GM23248 (cell line): ENCODE data around the gene SCAANT1. TPM values are rescaled to one million over a fixed set of nuclear protein-coding genes. Genes with fewer than 3 reads are reported as not detected.
A peak's percentile ranks its signal among the peaks of the same experiment; 100 is the strongest.

ENCODE experiments used
- DNase-seq: peaks from one replicate; pipeline ENCODE4 v3.0.0-alpha.2; 2015
- H2AFZ ChIP-seq: fragments of 200-600 bp; sonication (generic); 2 replicates; pipeline ENCODE4 v1.6.1; 2016; ENCODE audit warnings: antibody characterized with exemption
- H3F3A ChIP-seq: fragments of 200-600 bp; sonication (generic); 2 replicates; pipeline ENCODE4 v1.6.1; 2016; ENCODE audit warnings: mild to moderate bottlenecking, antibody characterized with exemption, mixed run types; ENCODE audit not compliant: insufficient read depth
- H3K27ac ChIP-seq: fragments of 200-600 bp; sonication (generic); 2 replicates; pipeline ENCODE4 v1.5.1; 2016; ENCODE audit warnings: mild to moderate bottlenecking
- H3K27me3 ChIP-seq: fragments of 200-600 bp; sonication (generic); replicated peaks from 2 replicates; pipeline ENCODE4 v1.6.1; 2016; ENCODE audit warnings: mild to moderate bottlenecking; ENCODE audit not compliant: insufficient read depth
- H3K36me3 ChIP-seq: fragments of 200-600 bp; sonication (generic); 2 replicates; pipeline ENCODE4 v1.6.1; 2016; ENCODE audit warnings: low read depth, mild to moderate bottlenecking
- H3K4me1 ChIP-seq: fragments of 200-600 bp; sonication (generic); 2 replicates; pipeline ENCODE4 v1.6.1; 2016; ENCODE audit warnings: mild to moderate bottlenecking; ENCODE audit not compliant: insufficient read depth
- H3K4me2 ChIP-seq: fragments of 200-600 bp; sonication (generic); one replicate; pipeline ENCODE4 v1.6.1; 2016; ENCODE audit warnings: mild to moderate bottlenecking; ENCODE audit not compliant: unreplicated experiment
- H3K4me3 ChIP-seq: fragments of 200-600 bp; sonication (generic); 2 replicates; pipeline ENCODE4 v1.5.1; 2016; ENCODE audit warnings: mild to moderate bottlenecking
- H3K79me2 ChIP-seq: fragments of 200-600 bp; sonication (generic); 2 replicates; pipeline ENCODE4 v1.6.1; 2016; ENCODE audit warnings: mild to moderate bottlenecking; ENCODE audit not compliant: insufficient read depth
- H3K9ac ChIP-seq: fragments of 200-600 bp; sonication (generic); 2 replicates; pipeline ENCODE4 v1.6.1; 2016; ENCODE audit warnings: mild to moderate bottlenecking
- H3K9me2 ChIP-seq: fragments of 200-600 bp; sonication (generic); 2 replicates; pipeline ENCODE4 v1.6.1; 2016; ENCODE audit warnings: mixed run types, mild to moderate bottlenecking, moderate library complexity; ENCODE audit not compliant: insufficient read depth
- H3K9me3 ChIP-seq: fragments of 200-600 bp; sonication (generic); one replicate; pipeline ENCODE4 v1.6.1; 2017; ENCODE audit warnings: low read depth
- H4K20me1 ChIP-seq: fragments of 200-600 bp; sonication (generic); 2 replicates; pipeline ENCODE4 v1.6.0; 2016; ENCODE audit not compliant: insufficient read depth
- EZH2 ChIP-seq: fragments of 200-600 bp; sonication (generic); IDR thresholded peaks from 2 replicates; pipeline ENCODE4 v1.6.1; 2018; ENCODE audit warnings: antibody characterized with exemption, mild to moderate bottlenecking; ENCODE audit not compliant: insufficient read depth, poor library complexity, severe bottlenecking
- EZH2phosphoT487 ChIP-seq: fragments of 200-600 bp; sonication (generic); IDR thresholded peaks from 2 replicates; pipeline ENCODE4 v1.6.1; 2018; ENCODE audit warnings: antibody characterized with exemption, moderate library complexity, mild to moderate bottlenecking, low read depth; ENCODE audit not compliant: insufficient read depth
- WGBS, 2 experiments: methylation state at CpG; one replicate each; pipeline ENCODE4 v1.1.6; 2015 to 2017; ENCODE audit warnings: low lambda C conversion rate in 2 of 2, low coverage in 1 of 2; ENCODE audit errors: missing lambda C conversion rate in 2 of 2; 5-methylcytosine and 5-hydroxymethylcytosine counted together
- in situ Hi-C: fragments of 300-500 bp; cut with MboI; formaldehyde crosslinking; loops from 2 replicates; pipeline ENCODE4 v1.15.0; 2020
- polyA plus RNA-seq: library from polyadenylated mRNA; unstranded; fragments of >200 nt; fragmentation: Nextera tagmentation; extraction: Ambion mirVana; gene quantifications from 2 replicates; pipeline ENCODE4 v1.2.1, GENCODE V29; 2016
- total RNA-seq: library from RNA; depleted of rRNA; stranded (reverse); fragments of >200 nt; shearing (Covaris generic); gene quantifications from 2 replicates; pipeline ENCODE4 v1.2.3, GENCODE V29; 2014

SCAANT1 gene
- total and polyA plus RNA-seq, 2 experiments from 2014 or later, result not detected

DNA sequence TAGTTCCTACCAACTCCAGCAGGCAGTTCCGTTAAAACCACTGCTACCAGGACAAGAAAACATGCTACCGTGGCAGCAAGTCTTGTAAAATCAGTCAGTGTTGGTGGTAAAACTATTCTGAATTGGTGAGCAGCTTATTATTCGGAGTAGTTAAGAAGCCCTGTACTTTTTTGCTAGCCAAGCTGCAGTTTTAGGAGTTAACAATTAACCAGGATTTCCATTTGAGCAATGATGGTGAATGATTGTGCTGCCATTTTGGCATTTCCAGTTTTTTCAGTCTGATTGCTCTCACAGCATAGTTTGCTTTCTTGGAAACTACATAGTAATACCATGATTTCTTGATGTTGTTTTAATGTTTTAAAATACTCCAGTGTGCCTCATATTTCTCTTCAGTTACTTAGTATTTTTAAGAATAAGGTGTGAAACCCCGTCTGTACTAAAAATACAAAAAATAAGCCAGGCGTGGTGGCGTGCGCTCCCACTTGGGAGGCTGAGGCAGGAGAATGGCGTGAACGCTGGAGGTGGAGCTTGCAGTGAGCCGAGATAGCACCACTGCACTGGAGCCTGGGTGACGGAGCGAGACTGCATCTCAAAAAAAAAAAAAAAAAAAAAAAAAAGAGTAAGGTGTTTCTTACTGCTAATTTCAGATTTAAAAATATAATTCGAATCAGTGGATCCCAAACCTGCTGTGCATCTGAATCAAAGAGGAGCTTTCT lies 43.8 kb upstream of the SCAANT1 start:
- in situ Hi-C loops, result no loop called here
- no peak overlapping the region for H3K9ac ChIP-seq
- H3F3A ChIP-seq, result peaks cover 28% of the 10 kb centered on the region
- no peaks in the 10 kb centered on the region for H3K36me3 ChIP-seq
- no peak overlapping the region for H3K27ac ChIP-seq
- no peaks in the 10 kb centered on the region for H4K20me1 ChIP-seq
- H2AFZ ChIP-seq, result no peak overlapping the region
- no peak overlapping the region for H3K4me3 ChIP-seq
- peaks cover 42% of the 10 kb centered on the region for H3K4me1 ChIP-seq
- H3K27me3 ChIP-seq, result no peaks in the 10 kb centered on the region
- peaks cover 95% of the 10 kb centered on the region for H3K79me2 ChIP-seq
- DNase-seq, result no peak
- 87% methylated on average over 13 of the region's 13 CpGs for WGBS, 2 experiments
- H3K9me2 ChIP-seq, result no peaks in the 10 kb centered on the region
- no peak overlapping the region for H3K4me2 ChIP-seq
- no peaks in the 10 kb centered on the region for H3K9me3 ChIP-seq
- TF ChIP-seq EZH2phosphoT487 (no peak), EZH2 (no peak)

DNA sequence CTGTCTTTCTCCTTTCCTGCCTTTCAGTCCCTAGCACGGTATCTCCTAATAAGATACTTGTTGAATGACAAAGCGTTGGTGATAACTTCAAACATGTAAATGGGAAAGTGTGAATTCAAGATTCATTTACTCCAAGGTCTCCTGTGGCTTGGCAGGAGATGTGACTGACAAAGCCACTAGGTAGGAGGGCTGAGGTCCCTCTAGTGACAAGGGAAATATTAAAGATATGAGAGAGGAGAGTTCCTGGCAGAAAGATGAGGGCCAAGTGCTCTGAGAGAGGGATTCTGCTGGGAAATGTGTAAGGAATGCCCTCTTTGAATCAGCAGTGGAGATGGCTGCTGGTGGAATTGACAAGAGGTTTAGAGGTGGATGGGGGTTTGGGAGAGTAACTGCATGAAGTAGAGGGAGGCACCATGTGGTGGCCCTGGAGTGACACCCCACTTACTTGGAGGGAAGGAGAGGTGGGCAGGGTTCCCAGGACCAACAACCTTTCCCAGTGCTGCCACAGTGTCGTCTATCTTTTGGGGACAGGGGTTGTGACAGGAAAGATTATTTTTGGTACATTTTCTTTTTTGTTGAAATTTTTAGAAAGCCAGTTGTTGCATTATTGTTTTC lies 43.0 kb upstream of the SCAANT1 start:
- Histone ChIP-seq H4K20me1 (no peaks in the 10 kb centered on the region), H3K4me3 (no peak overlapping the region), H3F3A (peaks cover 21% of the 10 kb centered on the region), H3K79me2 (peaks cover 96% of the 10 kb centered on the region), H3K27me3 (no peaks in the 10 kb centered on the region), H3K4me2 (no peak overlapping the region), H3K9me3 (no peaks in the 10 kb centered on the region), H3K36me3 (no peaks in the 10 kb centered on the region), H3K9me2 (no peaks in the 10 kb centered on the region), H3K4me1 (peaks cover 43% of the 10 kb centered on the region), H3K9ac (no peak overlapping the region), H3K27ac (no peak overlapping the region), H2AFZ (no peak overlapping the region)
- in situ Hi-C loops, result no loop called here
- 95 to 99% methylated on average over 3 of the region's 3 CpGs for WGBS, 2 experiments
- no peak for DNase-seq
- TF ChIP-seq EZH2 (no peak), EZH2phosphoT487 (no peak)

DNA sequence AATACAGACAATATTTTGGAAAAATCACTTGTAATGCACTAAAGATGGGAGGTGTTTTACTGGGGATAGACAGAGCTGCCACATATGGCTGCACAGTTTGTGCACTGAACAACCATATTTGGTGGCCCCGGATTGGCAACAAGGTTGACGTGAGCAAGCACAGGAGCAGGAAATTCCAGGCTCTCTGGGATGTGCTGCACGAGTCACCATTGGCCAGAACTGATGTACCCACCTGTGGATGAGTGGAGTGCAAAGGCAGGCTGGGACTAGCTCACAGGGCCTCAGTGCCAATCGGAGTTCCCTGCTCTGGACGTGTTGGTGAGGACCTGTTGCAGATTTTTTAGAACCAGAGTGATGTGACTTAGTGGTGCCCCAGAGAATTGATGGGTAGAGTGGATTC lies 42.0 kb upstream of the SCAANT1 start:
- Histone ChIP-seq H3K79me2 (peaks cover 96% of the 10 kb centered on the region), H3K9ac (no peak overlapping the region), H3K4me2 (no peak overlapping the region), H2AFZ (no peak overlapping the region), H3F3A (peaks cover 12% of the 10 kb centered on the region; the same call in 1 of the 2 replicates), H4K20me1 (no peaks in the 10 kb centered on the region), H3K9me3 (no peaks in the 10 kb centered on the region), H3K4me3 (no peak overlapping the region), H3K27me3 (no peaks in the 10 kb centered on the region), H3K36me3 (no peaks in the 10 kb centered on the region), H3K9me2 (no peaks in the 10 kb centered on the region), H3K27ac (no peak overlapping the region), H3K4me1 (peaks cover 46% of the 10 kb centered on the region)
- WGBS, 2 experiments, result 84 to 89% methylated on average over 5 of the region's 5 CpGs
- TF ChIP-seq EZH2, result no peak
- no peak for DNase-seq
- in situ Hi-C loops, result no loop called here

DNA sequence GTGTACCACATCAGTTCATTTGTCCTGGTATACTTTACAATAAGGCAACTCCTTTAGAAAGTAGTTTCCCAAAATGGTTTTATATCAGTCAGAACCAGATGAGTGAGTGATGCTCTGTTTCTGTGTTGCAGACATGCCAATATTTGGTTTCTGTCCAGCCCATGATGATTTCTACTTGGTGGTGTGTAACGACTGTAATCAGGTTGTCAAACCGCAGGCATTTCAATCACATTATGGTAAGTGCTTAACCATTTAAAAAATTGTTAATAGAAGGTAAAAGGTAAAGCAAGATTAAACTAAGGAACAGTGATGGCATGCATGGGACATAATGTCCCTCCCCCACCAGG lies 40.0 kb upstream of the SCAANT1 start:
- Histone ChIP-seq H3K27ac (no peak overlapping the region), H3K36me3 (no peaks in the 10 kb centered on the region), H3K9me2 (no peaks in the 10 kb centered on the region), H3K4me2 (peak overlapping the region; percentile 10), H3K79me2 (peaks cover 94% of the 10 kb centered on the region), H4K20me1 (no peaks in the 10 kb centered on the region), H3K9me3 (no peaks in the 10 kb centered on the region), H3K4me1 (peaks cover 43% of the 10 kb centered on the region), H3K4me3 (no peak overlapping the region), H3F3A (0 out of 2 replicates have a peak, but pooled peaks cover 6% of the 10 kb centered on the region), H3K27me3 (no peaks in the 10 kb centered on the region), H3K9ac (no peak overlapping the region), H2AFZ (no peak overlapping the region)
- in situ Hi-C loops, result no loop called here
- DNase-seq, result peak; percentile 30
- WGBS, 2 experiments, result 10 to 25% methylated on average over 2 of the region's 2 CpGs
- TF ChIP-seq EZH2 (no peak), EZH2phosphoT487 (no peak)
